HCT116 (cell line): Measurements from ENCODE around the gene PRND. TPM values are rescaled to one million over a fixed set of nuclear protein-coding genes. Genes with fewer than 3 reads are reported as not detected.

Experiments
- ATAC-seq: fragments of 200-7000 bp; cut with Tn5 transposase; 2 replicates; pipeline ENCODE4 v1.9.1; 2020; ENCODE audit warnings: mild to moderate bottlenecking, moderate library complexity
- BruUV-seq: library from RNA; stranded (reverse); fragments of 400-500 nt; replicated peaks from 2 replicates; lab custom pipeline; 2021; lab: Mats Ljungman, UMichigan
- CTCF ChIA-PET: fragments of 300-600 bp; sonication (Branson Sonifier 250); formaldehyde crosslinking; loops from one replicate; lab custom pipeline; 2021; ENCODE audit warnings: antibody characterized with exemption; lab: Charles Lee
- POLR2A ChIA-PET: fragments of 300-600, 350-600 bp; sonication (Branson Sonifier 250); formaldehyde crosslinking; loops from one replicate; lab custom pipeline; 2021; ENCODE audit warnings: antibody characterized with exemption; lab: Charles Lee
- RAD21 ChIA-PET, 2 experiments: fragments of 300-600 bp; sonication (Branson Sonifier 250); formaldehyde crosslinking; loops; one replicate each; lab custom pipeline; 2023; ENCODE audit warnings: low total read pairs in 2 of 2; ENCODE audit not compliant: uncharacterized antibody in 2 of 2, unreplicated experiment in 2 of 2, low non-redundant PET in 1 of 2; lab: Charles Lee
- DNase-seq: peaks from one replicate; pipeline ENCODE4 v3.0.0-alpha.2; 2010; ENCODE audit warnings: low read depth, low spot score
- H2AFZ ChIP-seq: fragments of 200-600 bp; shearing (Covaris generic), sonication (generic); 2 replicates; pipeline ENCODE4 v1.6.1; 2017; ENCODE audit warnings: low read depth, mixed run types, mixed read lengths, antibody characterized with exemption, low read length; ENCODE audit not compliant: poor library complexity, severe bottlenecking
- H3K27ac ChIP-seq: 2 replicates; pipeline ENCODE4 v1.5.1; 2012; ENCODE audit warnings: low read depth, low read length
- H3K27me3 ChIP-seq: fragments of 200-600 bp; sonication (generic); 2 replicates; pipeline ENCODE4 v1.6.1; 2016; ENCODE audit warnings: mixed run types, low read length, mixed read lengths; ENCODE audit not compliant: insufficient read depth
- H3K36me3 ChIP-seq, 2 experiments: fragments of 200-500 bp in 1 of 2; fragments of 200-600 bp in 1 of 2; sonication (Bioruptor generic) in 1 of 2; sonication (generic) in 1 of 2; 2 replicates each; pipeline versions ENCODE4 v1.5.1 to v1.6.1; 2014 to 2016; ENCODE audit warnings: low read length in 2 of 2, inconsistent platforms in 1 of 2, mixed read lengths in 1 of 2, mixed run types in 1 of 2; ENCODE audit not compliant: insufficient read depth in 2 of 2, control insufficient read depth in 1 of 2
- H3K4me1 ChIP-seq, 2 experiments: fragments of 200-600 bp in 1 of 2; sonication (generic) in 1 of 2; 2 replicates each; pipeline versions ENCODE4 v1.5.1 to v1.6.1; 2012 to 2017; ENCODE audit warnings: low read length in 2 of 2, inconsistent platforms in 1 of 2, mild to moderate bottlenecking in 1 of 2, mixed read lengths in 1 of 2, mixed run types in 1 of 2, moderate library complexity in 1 of 2; ENCODE audit not compliant: insufficient read depth in 2 of 2, control insufficient read depth in 1 of 2
- H3K4me2 ChIP-seq: fragments of 200-600 bp; sonication (generic); 2 replicates; pipeline ENCODE4 v1.6.1; 2017; ENCODE audit warnings: mixed run types, low read length, mixed read lengths
- H3K4me3 ChIP-seq, 2 experiments: fragments of 200-600 bp in 1 of 2; sonication (generic) in 1 of 2; replicated peaks in 1 of 2; 2 replicates each; pipeline ENCODE4 v1.5.1; 2011 to 2016; ENCODE audit warnings: low read length in 2 of 2, control low read depth in 1 of 2, low read depth in 1 of 2, mild to moderate bottlenecking in 1 of 2, mixed read lengths in 1 of 2, mixed run types in 1 of 2
- H3K79me2 ChIP-seq: fragments of 200-600 bp; sonication (generic); 2 replicates; pipeline ENCODE4 v1.6.1; 2017; ENCODE audit warnings: mild to moderate bottlenecking, mixed run types, low read length, moderate library complexity, mixed read lengths; ENCODE audit not compliant: insufficient read depth
- H3K9ac ChIP-seq: fragments of 200-600 bp; sonication (generic); 2 replicates; pipeline ENCODE4 v1.6.1; 2016; ENCODE audit warnings: low read length, mixed read lengths
- H3K9me2 ChIP-seq: fragments of 200-600 bp; sonication (generic), shearing (Covaris generic); 2 replicates; pipeline ENCODE4 v1.6.1; 2017; ENCODE audit warnings: mixed run types, mild to moderate bottlenecking, moderate library complexity; ENCODE audit not compliant: insufficient read depth
- H3K9me3 ChIP-seq, 2 experiments: fragments of 200-500 bp in 1 of 2; fragments of 200-600 bp in 1 of 2; sonication (Bioruptor generic) in 1 of 2; sonication (generic) in 1 of 2; 2 replicates each; pipeline ENCODE4 v1.6.1; 2014 to 2017; ENCODE audit warnings: low read length in 2 of 2, mixed read lengths in 2 of 2, inconsistent platforms in 1 of 2, low read depth in 1 of 2, mild to moderate bottlenecking in 1 of 2, mixed run types in 1 of 2, moderate library complexity in 1 of 2; ENCODE audit not compliant: control insufficient read depth in 1 of 2, insufficient read depth in 1 of 2
- H4K20me1 ChIP-seq: fragments of 200-600 bp; sonication (generic), shearing (Covaris generic); 2 replicates; pipeline ENCODE4 v1.6.1; 2017; ENCODE audit warnings: mixed run types, mild to moderate bottlenecking, moderate library complexity; ENCODE audit not compliant: insufficient read depth
- CEBPB ChIP-seq: IDR thresholded peaks from 2 replicates; pipeline ENCODE4 v1.6.1; 2012; ENCODE audit warnings: low read depth
- EGR1 ChIP-seq: IDR thresholded peaks from 2 replicates; pipeline ENCODE4 v1.6.1; 2012; ENCODE audit warnings: low read depth
- ELF1 ChIP-seq: IDR thresholded peaks from 2 replicates; pipeline ENCODE4 v1.6.1; 2012; ENCODE audit warnings: low read depth, borderline replicate concordance
- EZH2 ChIP-seq: fragments of 200-600 bp; sonication (generic); IDR thresholded peaks from 2 replicates; pipeline ENCODE4 v1.6.1; 2017; ENCODE audit warnings: antibody characterized with exemption, mixed run types
- EZH2phosphoT487 ChIP-seq: fragments of 200-600 bp; IDR thresholded peaks from 2 replicates; pipeline ENCODE4 v1.6.1; 2018; ENCODE audit warnings: antibody characterized with exemption, borderline replicate concordance
- FOSL1 ChIP-seq: IDR thresholded peaks from 2 replicates; pipeline ENCODE4 v1.6.1; 2012; ENCODE audit warnings: low read depth
- JUND ChIP-seq: IDR thresholded peaks from 2 replicates; pipeline ENCODE4 v1.6.1; 2012
- RAD21 ChIP-seq: IDR thresholded peaks from 2 replicates; pipeline ENCODE4 v1.6.1; 2012; ENCODE audit warnings: low read depth, mild to moderate bottlenecking
- SIN3A ChIP-seq: IDR thresholded peaks from 2 replicates; pipeline ENCODE4 v1.6.1; 2012; ENCODE audit warnings: low read depth
- SP1 ChIP-seq: IDR thresholded peaks from 2 replicates; pipeline ENCODE4 v1.6.1; 2012; ENCODE audit warnings: low read depth
- SRF ChIP-seq: IDR thresholded peaks from 2 replicates; pipeline ENCODE4 v1.6.1; 2012; ENCODE audit warnings: low read depth
- TCF7L2 ChIP-seq: IDR thresholded peaks from 2 replicates; pipeline ENCODE4 v1.7.0; 2011; ENCODE audit warnings: borderline replicate concordance, inconsistent platforms; ENCODE audit not compliant: insufficient read depth, insufficient read length; ENCODE audit errors: extremely low read depth
- ZFX ChIP-seq: fragments of 450-650 bp; IDR thresholded peaks from 2 replicates; pipeline ENCODE4 v1.6.1; 2017
- ZNF274 ChIP-seq: fragments of 200-500 bp; sonication (Bioruptor generic); IDR thresholded peaks from 2 replicates; pipeline ENCODE4 v1.6.1; 2014; ENCODE audit warnings: mild to moderate bottlenecking, low read depth, low read length, inconsistent platforms
- intact Hi-C: fragments of 100-400 bp; cut with micrococcal nuclease; formaldehyde crosslinking; loops from 2 replicates; pipeline ENCODE4 v1.10.0; 2022
- total RNA-seq: library from RNA; stranded (reverse); gene quantifications from one replicate; pipeline ENCODE4 v1.2.1, GENCODE V29; 2021; ENCODE audit not compliant: unreplicated experiment
- TF ChIP-seq, protein P1 (sequence below): IDR thresholded peaks from 2 replicates; pipeline ENCODE4 v1.6.1; 2012
- TF ChIP-seq, protein P2 (sequence below), 3 experiments: fragments of 200-600 bp in 1 of 3; sonication (generic) in 1 of 3; IDR thresholded peaks in 2 of 3; conservative IDR thresholded peaks in 1 of 3; 2 replicates each; pipeline ENCODE4 v1.5.1; 2012 to 2017; ENCODE audit warnings: low read depth in 2 of 3, low read length in 2 of 3, antibody characterized with exemption in 1 of 3, borderline replicate concordance in 1 of 3, control low read depth in 1 of 3, mild to moderate bottlenecking in 1 of 3, mixed read lengths in 1 of 3, mixed run types in 1 of 3, moderate library complexity in 1 of 3; ENCODE audit not compliant: insufficient read depth in 1 of 3
- TF ChIP-seq, protein P3 (sequence below): IDR thresholded peaks from 2 replicates; pipeline ENCODE4 v1.6.1; 2011; ENCODE audit warnings: mild to moderate bottlenecking, low read length, moderate library complexity; ENCODE audit not compliant: insufficient replicate concordance; ENCODE audit errors: extremely low read depth
- TF ChIP-seq, protein P4 (sequence below): IDR thresholded peaks from 2 replicates; pipeline ENCODE4 v1.6.1; 2012; ENCODE audit warnings: low read depth
- TF ChIP-seq, protein P5 (sequence below): IDR thresholded peaks from 2 replicates; pipeline ENCODE4 v1.6.1; 2012

PRND gene
- total RNA-seq, 1 experiment from 2014 or later = not detected

DNA sequence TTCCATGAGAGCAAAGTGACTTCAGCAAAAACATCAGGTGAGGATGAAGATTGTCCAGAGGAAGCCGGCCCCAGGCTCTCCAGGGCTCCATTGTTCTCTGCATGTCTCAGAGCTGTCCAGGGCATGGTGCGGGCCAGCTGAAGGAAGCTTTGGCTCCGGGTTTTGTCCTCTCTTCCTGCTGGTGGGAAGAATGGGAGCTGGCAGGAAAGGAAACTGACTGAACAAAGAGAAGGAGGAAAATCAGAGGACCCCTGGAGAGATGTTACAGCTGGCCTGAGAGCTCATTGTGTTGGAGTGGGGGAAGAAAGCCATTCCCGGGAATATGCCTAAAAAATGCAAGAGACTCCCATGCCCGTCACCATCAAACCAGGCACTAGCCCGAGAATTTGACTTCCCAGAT is 27.1 kb downstream of the PRND start:
- Histone ChIP-seq H3K4me1 (no peaks in the 10 kb centered on the region), H3K79me2 (no peaks in the 10 kb centered on the region), H2AFZ (no peak overlapping the region), H4K20me1 (no peaks in the 10 kb centered on the region), H3K27ac (no peak overlapping the region), H3K4me3 (no peak overlapping the region), H3K27me3 (no peaks in the 10 kb centered on the region), H3K9ac (no peak overlapping the region), H3K4me2 (no peak overlapping the region), H3K9me2 (no peaks in the 10 kb centered on the region), H3K36me3 (no peaks in the 10 kb centered on the region), H3K9me3 (peaks cover 0 to 4% of the 10 kb centered on the region in 2 experiments; a peak in 1 of 4 replicates)
- ChIA-PET POLR2A (no interaction called here), RAD21 (no interaction called here), CTCF (no interaction called here)
- no TSS peak for BruUV-seq
- no peak for ATAC-seq
- no peak for DNase-seq
- no peak for TF ChIP-seq TCF7L2
- TF ChIP-seq JUND = no peak
- TF ChIP-seq CEBPB = no peak
- TF ChIP-seq, protein P1, sequence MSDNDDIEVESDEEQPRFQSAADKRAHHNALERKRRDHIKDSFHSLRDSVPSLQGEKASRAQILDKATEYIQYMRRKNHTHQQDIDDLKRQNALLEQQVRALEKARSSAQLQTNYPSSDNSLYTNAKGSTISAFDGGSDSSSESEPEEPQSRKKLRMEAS = no peak
- no peak for TF ChIP-seq RAD21
- TF ChIP-seq, protein P2, sequence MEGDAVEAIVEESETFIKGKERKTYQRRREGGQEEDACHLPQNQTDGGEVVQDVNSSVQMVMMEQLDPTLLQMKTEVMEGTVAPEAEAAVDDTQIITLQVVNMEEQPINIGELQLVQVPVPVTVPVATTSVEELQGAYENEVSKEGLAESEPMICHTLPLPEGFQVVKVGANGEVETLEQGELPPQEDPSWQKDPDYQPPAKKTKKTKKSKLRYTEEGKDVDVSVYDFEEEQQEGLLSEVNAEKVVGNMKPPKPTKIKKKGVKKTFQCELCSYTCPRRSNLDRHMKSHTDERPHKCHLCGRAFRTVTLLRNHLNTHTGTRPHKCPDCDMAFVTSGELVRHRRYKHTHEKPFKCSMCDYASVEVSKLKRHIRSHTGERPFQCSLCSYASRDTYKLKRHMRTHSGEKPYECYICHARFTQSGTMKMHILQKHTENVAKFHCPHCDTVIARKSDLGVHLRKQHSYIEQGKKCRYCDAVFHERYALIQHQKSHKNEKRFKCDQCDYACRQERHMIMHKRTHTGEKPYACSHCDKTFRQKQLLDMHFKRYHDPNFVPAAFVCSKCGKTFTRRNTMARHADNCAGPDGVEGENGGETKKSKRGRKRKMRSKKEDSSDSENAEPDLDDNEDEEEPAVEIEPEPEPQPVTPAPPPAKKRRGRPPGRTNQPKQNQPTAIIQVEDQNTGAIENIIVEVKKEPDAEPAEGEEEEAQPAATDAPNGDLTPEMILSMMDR (IDR thresholded peaks at IDR 0.05 in 2 of 3, conservative IDR thresholded peaks at IDR 0.05 in 1 of 3; ENCODE audit: borderline replicate concordance in 1 of 3, insufficient read depth in 1 of 3, low read depth in 2 of 3, low read length in 2 of 3) = no peak
- TF ChIP-seq ELF1 = no peak
- TF ChIP-seq, protein P3, sequence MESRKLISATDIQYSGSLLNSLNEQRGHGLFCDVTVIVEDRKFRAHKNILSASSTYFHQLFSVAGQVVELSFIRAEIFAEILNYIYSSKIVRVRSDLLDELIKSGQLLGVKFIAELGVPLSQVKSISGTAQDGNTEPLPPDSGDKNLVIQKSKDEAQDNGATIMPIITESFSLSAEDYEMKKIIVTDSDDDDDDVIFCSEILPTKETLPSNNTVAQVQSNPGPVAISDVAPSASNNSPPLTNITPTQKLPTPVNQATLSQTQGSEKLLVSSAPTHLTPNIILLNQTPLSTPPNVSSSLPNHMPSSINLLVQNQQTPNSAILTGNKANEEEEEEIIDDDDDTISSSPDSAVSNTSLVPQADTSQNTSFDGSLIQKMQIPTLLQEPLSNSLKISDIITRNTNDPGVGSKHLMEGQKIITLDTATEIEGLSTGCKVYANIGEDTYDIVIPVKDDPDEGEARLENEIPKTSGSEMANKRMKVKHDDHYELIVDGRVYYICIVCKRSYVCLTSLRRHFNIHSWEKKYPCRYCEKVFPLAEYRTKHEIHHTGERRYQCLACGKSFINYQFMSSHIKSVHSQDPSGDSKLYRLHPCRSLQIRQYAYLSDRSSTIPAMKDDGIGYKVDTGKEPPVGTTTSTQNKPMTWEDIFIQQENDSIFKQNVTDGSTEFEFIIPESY = no peak
- no peak for TF ChIP-seq ZFX
- TF ChIP-seq SRF = no peak
- no peak for TF ChIP-seq EZH2
- TF ChIP-seq ZNF274 = no peak
- TF ChIP-seq SIN3A = no peak
- TF ChIP-seq, protein P4, sequence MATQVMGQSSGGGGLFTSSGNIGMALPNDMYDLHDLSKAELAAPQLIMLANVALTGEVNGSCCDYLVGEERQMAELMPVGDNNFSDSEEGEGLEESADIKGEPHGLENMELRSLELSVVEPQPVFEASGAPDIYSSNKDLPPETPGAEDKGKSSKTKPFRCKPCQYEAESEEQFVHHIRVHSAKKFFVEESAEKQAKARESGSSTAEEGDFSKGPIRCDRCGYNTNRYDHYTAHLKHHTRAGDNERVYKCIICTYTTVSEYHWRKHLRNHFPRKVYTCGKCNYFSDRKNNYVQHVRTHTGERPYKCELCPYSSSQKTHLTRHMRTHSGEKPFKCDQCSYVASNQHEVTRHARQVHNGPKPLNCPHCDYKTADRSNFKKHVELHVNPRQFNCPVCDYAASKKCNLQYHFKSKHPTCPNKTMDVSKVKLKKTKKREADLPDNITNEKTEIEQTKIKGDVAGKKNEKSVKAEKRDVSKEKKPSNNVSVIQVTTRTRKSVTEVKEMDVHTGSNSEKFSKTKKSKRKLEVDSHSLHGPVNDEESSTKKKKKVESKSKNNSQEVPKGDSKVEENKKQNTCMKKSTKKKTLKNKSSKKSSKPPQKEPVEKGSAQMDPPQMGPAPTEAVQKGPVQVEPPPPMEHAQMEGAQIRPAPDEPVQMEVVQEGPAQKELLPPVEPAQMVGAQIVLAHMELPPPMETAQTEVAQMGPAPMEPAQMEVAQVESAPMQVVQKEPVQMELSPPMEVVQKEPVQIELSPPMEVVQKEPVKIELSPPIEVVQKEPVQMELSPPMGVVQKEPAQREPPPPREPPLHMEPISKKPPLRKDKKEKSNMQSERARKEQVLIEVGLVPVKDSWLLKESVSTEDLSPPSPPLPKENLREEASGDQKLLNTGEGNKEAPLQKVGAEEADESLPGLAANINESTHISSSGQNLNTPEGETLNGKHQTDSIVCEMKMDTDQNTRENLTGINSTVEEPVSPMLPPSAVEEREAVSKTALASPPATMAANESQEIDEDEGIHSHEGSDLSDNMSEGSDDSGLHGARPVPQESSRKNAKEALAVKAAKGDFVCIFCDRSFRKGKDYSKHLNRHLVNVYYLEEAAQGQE = no peak
- TF ChIP-seq FOSL1 = no peak
- no peak for TF ChIP-seq SP1
- no peak for TF ChIP-seq EZH2phosphoT487
- TF ChIP-seq, protein P5, sequence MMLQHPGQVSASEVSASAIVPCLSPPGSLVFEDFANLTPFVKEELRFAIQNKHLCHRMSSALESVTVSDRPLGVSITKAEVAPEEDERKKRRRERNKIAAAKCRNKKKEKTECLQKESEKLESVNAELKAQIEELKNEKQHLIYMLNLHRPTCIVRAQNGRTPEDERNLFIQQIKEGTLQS = no peak
- TF ChIP-seq EGR1 = no peak
- intact Hi-C loops = no loop called here
